Trophoblast cell (in vitro differentiated cells and primary cell): ENCODE results near the gene DHDDS.
A peak's percentile ranks its signal among the peaks of the same experiment; 100 is the strongest.
"Not testable (repeated sequence)": the region's sequence is repeated elsewhere in the genome, so short reads cannot be mapped to it uniquely, and the experiment has no call there.

Source experiments
- DNase-seq, 2 donors: peaks; one replicate each; pipeline ENCODE4 v3.0.0-alpha.2; 2016
- H2AFZ ChIP-seq: 2 replicates; pipeline ENCODE4 v1.6.1; 2013; ENCODE audit warnings: low read length, moderate library complexity, mild to moderate bottlenecking; ENCODE audit not compliant: insufficient read depth, poor library complexity
- H2AK5ac ChIP-seq: 2 replicates; pipeline ENCODE4 v1.6.1; 2013; ENCODE audit warnings: mild to moderate bottlenecking, low read length
- H2BK120ac ChIP-seq: 2 replicates; pipeline ENCODE4 v1.6.1; 2013; ENCODE audit warnings: low read length, mild to moderate bottlenecking, moderate library complexity; ENCODE audit not compliant: insufficient read depth, poor library complexity
- H2BK12ac ChIP-seq: 2 replicates; pipeline ENCODE4 v1.6.1; 2013; ENCODE audit warnings: mild to moderate bottlenecking, low read length, moderate library complexity
- H2BK5ac ChIP-seq: 2 replicates; pipeline ENCODE4 v1.6.1; 2013; ENCODE audit warnings: low read length, low read depth, moderate library complexity, mild to moderate bottlenecking; ENCODE audit not compliant: poor library complexity
- H3K14ac ChIP-seq: 2 replicates; pipeline ENCODE4 v1.6.1; 2013; ENCODE audit warnings: mild to moderate bottlenecking, low read length
- H3K18ac ChIP-seq: 2 replicates; pipeline ENCODE4 v1.6.1; 2013; ENCODE audit warnings: mild to moderate bottlenecking, low read length
- H3K23ac ChIP-seq: 2 replicates; pipeline ENCODE4 v1.6.1; 2013; ENCODE audit warnings: low read length
- H3K27ac ChIP-seq: 2 replicates; pipeline ENCODE4 v1.5.1; 2013; ENCODE audit warnings: low read depth, mild to moderate bottlenecking, inconsistent platforms, low read length, moderate library complexity
- H3K27me3 ChIP-seq: 2 replicates; pipeline ENCODE4 v1.6.1; 2013; ENCODE audit warnings: inconsistent platforms, mild to moderate bottlenecking, low read length, moderate library complexity; ENCODE audit not compliant: insufficient read depth
- H3K36me3 ChIP-seq, 2 experiments: 1 replicate in 1 of 2; 2 replicates in 1 of 2; pipeline ENCODE4 v1.6.1; 2013; ENCODE audit warnings: low read length in 2 of 2, mild to moderate bottlenecking in 2 of 2, moderate library complexity in 1 of 2; ENCODE audit not compliant: insufficient read depth in 2 of 2, control insufficient read depth in 1 of 2
- H3K4ac ChIP-seq: 2 replicates; pipeline ENCODE4 v1.6.1; 2013; ENCODE audit warnings: low read depth, mild to moderate bottlenecking, low read length, moderate library complexity
- H3K4me1 ChIP-seq, 2 experiments: 1 replicate in 1 of 2; 2 replicates in 1 of 2; pipeline ENCODE4 v1.6.1; 2013; ENCODE audit warnings: low read length in 2 of 2, mild to moderate bottlenecking in 2 of 2, moderate library complexity in 1 of 2; ENCODE audit not compliant: insufficient read depth in 2 of 2, control insufficient read depth in 1 of 2
- H3K4me2 ChIP-seq: 2 replicates; pipeline ENCODE4 v1.6.1; 2013; ENCODE audit warnings: inconsistent platforms, mild to moderate bottlenecking, low read length, moderate library complexity
- H3K4me3 ChIP-seq: 2 replicates; pipeline ENCODE4 v1.5.1; 2013; ENCODE audit warnings: mild to moderate bottlenecking, low read depth, low read length, inconsistent platforms
- H3K79me1 ChIP-seq: one replicate; pipeline ENCODE4 v1.6.1; 2013; ENCODE audit warnings: low read length
- H3K79me2 ChIP-seq: 2 replicates; pipeline ENCODE4 v1.6.1; 2013; ENCODE audit warnings: low read length, mild to moderate bottlenecking; ENCODE audit not compliant: control insufficient read depth, insufficient read depth, poor library complexity
- H3K9ac ChIP-seq: 2 replicates; pipeline ENCODE4 v1.6.1; 2013; ENCODE audit warnings: mild to moderate bottlenecking, low read length
- H3K9me3 ChIP-seq: 2 replicates; pipeline ENCODE4 v1.6.1; 2013; ENCODE audit warnings: low read depth, mild to moderate bottlenecking, control low read depth, inconsistent platforms, low read length; ENCODE audit not compliant: insufficient read depth
- H4K12ac ChIP-seq: 2 replicates; pipeline ENCODE4 v1.6.1; 2013; ENCODE audit warnings: low read depth, mild to moderate bottlenecking, low read length, moderate library complexity
- H4K8ac ChIP-seq: 2 replicates; pipeline ENCODE4 v1.6.1; 2013; ENCODE audit warnings: low read depth, mild to moderate bottlenecking, low read length, moderate library complexity
- H4K91ac ChIP-seq: one replicate; pipeline ENCODE4 v1.6.1; 2013; ENCODE audit warnings: low read depth, mild to moderate bottlenecking, low read length, moderate library complexity
- WGBS: extraction: QIAGEN DNeasy Blood & Tissue Kit; methylation state at CpG from one replicate; pipeline ENCODE4 v1.1.7; 2013; ENCODE audit warnings: missing lambda C conversion rate; ENCODE audit not compliant: insufficient read length, insufficient coverage; ENCODE audit errors: extremely low coverage; 5-methylcytosine and 5-hydroxymethylcytosine counted together

Gene DHDDS

GRCh38 chr1:26510711-26511110 lies 78.6 kb downstream of the DHDDS start:
- not testable (repeated sequence) for H3K14ac ChIP-seq, H2AFZ ChIP-seq, H3K9me3 ChIP-seq, H2BK5ac ChIP-seq, H3K4me1 ChIP-seq, H3K4me3 ChIP-seq, H3K79me1 ChIP-seq, H3K79me2 ChIP-seq, H3K36me3 ChIP-seq, H4K8ac ChIP-seq, H2AK5ac ChIP-seq, H2BK12ac ChIP-seq, H3K23ac ChIP-seq, H4K91ac ChIP-seq, H3K4me2 ChIP-seq, H3K18ac ChIP-seq, H3K9ac ChIP-seq, H3K27ac ChIP-seq, H3K4ac ChIP-seq, H2BK120ac ChIP-seq, H3K27me3 ChIP-seq, H4K12ac ChIP-seq
- peak in 1 of 2 donors; percentile 41 for DNase-seq
- no CpG with 5 or more reads among the region's 2 CpGs for WGBS

GRCh38 chr1:26515836-26516235 lies 83.7 kb downstream of the DHDDS start:
- not testable (repeated sequence) for H3K79me2 ChIP-seq, H3K23ac ChIP-seq, H3K36me3 ChIP-seq, H3K9me3 ChIP-seq, H2BK5ac ChIP-seq, H3K4ac ChIP-seq, H3K18ac ChIP-seq, H4K12ac ChIP-seq, H3K4me1 ChIP-seq, H3K4me3 ChIP-seq, H4K91ac ChIP-seq, H2AK5ac ChIP-seq, H3K4me2 ChIP-seq, H2BK12ac ChIP-seq, H2AFZ ChIP-seq, H3K9ac ChIP-seq, H3K14ac ChIP-seq, H4K8ac ChIP-seq, H3K27me3 ChIP-seq, H3K79me1 ChIP-seq, H2BK120ac ChIP-seq, H3K27ac ChIP-seq
- peak; percentile 88 to 93 for DNase-seq
- no CpG with 5 or more reads among the region's 4 CpGs for WGBS

GRCh38 chr1:26516987-26517765 lies 85.1 kb downstream of the DHDDS start:
- H2BK5ac ChIP-seq, result no peak overlapping the region
- H3K4me2 ChIP-seq, result no peak overlapping the region
- H3K18ac ChIP-seq, result no peak overlapping the region
- H4K91ac ChIP-seq, result no peak overlapping the region
- H3K9ac ChIP-seq, result no peak overlapping the region
- no peaks in the 10 kb centered on the region for H3K4me1 ChIP-seq
- no peaks in the 10 kb centered on the region for H3K79me1 ChIP-seq
- H2BK120ac ChIP-seq, result no peak overlapping the region
- no peak for DNase-seq
- H3K27me3 ChIP-seq, result no peaks in the 10 kb centered on the region
- no peak overlapping the region for H3K23ac ChIP-seq
- no peaks in the 10 kb centered on the region for H3K36me3 ChIP-seq
- H4K12ac ChIP-seq, result no peak overlapping the region
- no peak overlapping the region for H2BK12ac ChIP-seq
- no peaks in the 10 kb centered on the region for H3K9me3 ChIP-seq
- no peak overlapping the region for H3K4me3 ChIP-seq
- no peak overlapping the region for H4K8ac ChIP-seq
- WGBS, result no CpG with 5 or more reads among the region's 4 CpGs
- H2AFZ ChIP-seq, result no peak overlapping the region
- no peak overlapping the region for H3K27ac ChIP-seq
- H2AK5ac ChIP-seq, result no peak overlapping the region
- no peaks in the 10 kb centered on the region for H3K79me2 ChIP-seq
- no peak overlapping the region for H3K4ac ChIP-seq
- no peak overlapping the region for H3K14ac ChIP-seq

- no CpG with 5 or more reads among the region's 1 CpG for WGBS
- no peak overlapping the region for H2BK12ac ChIP-seq
- no peak overlapping the region for H3K18ac ChIP-seq
- H4K8ac ChIP-seq, result no peak overlapping the region
- H2BK5ac ChIP-seq, result no peak overlapping the region
- no peak overlapping the region for H3K27ac ChIP-seq
- H3K14ac ChIP-seq, result no peak overlapping the region
- H3K4ac ChIP-seq, result no peak overlapping the region
- no peaks in the 10 kb centered on the region for H3K79me2 ChIP-seq
- no peak overlapping the region for H3K23ac ChIP-seq
- no peak overlapping the region for H2BK120ac ChIP-seq
- no peak overlapping the region for H2AK5ac ChIP-seq
- no peak overlapping the region for H3K4me2 ChIP-seq
- H2AFZ ChIP-seq, result no peak overlapping the region
- H4K12ac ChIP-seq, result no peak overlapping the region
- H3K79me1 ChIP-seq, result no peaks in the 10 kb centered on the region
- no peak overlapping the region for H3K9ac ChIP-seq
- no peaks in the 10 kb centered on the region for H3K9me3 ChIP-seq
- H4K91ac ChIP-seq, result no peak overlapping the region
- no peaks in the 10 kb centered on the region for H3K4me1 ChIP-seq
- no peaks in the 10 kb centered on the region for H3K36me3 ChIP-seq
- no peak for DNase-seq
- H3K4me3 ChIP-seq, result no peak overlapping the region
- no peaks in the 10 kb centered on the region for H3K27me3 ChIP-seq
Observed at GRCh38 chr1:26517766-26518049, 85.6 kb downstream of the DHDDS start.
